KOPT-K1 (cell line): Measurements from ENCODE around the gene CROCC.
"Not testable (repeated sequence)": the region's sequence is repeated elsewhere in the genome, so short reads cannot be mapped to it uniquely, and the experiment has no call there.

ENCODE experiments used
- H3K27ac ChIP-seq: fragments of 200-600 bp; sonication (generic); 2 replicates; pipeline ENCODE4 v1.5.1; 2016; ENCODE audit warnings: antibody characterized with exemption, mild to moderate bottlenecking, low read depth, low read length; ENCODE audit not compliant: poor library complexity, severe bottlenecking
- H3K36me3 ChIP-seq: fragments of 200-600 bp; sonication (generic); 2 replicates; pipeline ENCODE4 v1.5.1; 2017; ENCODE audit warnings: antibody characterized with exemption, mild to moderate bottlenecking, low read length, moderate library complexity; ENCODE audit not compliant: insufficient read depth
- H3K9me3 ChIP-seq: fragments of 200-600 bp; sonication (generic); 2 replicates; pipeline ENCODE4 v1.5.1; 2017; ENCODE audit warnings: antibody characterized with exemption, low read length, mild to moderate bottlenecking; ENCODE audit not compliant: insufficient read depth, poor library complexity, severe bottlenecking

The CROCC gene

GRCh38 chr1:16961297-16962133 is 39.8 kb downstream of the CROCC start:
- Histone ChIP-seq H3K36me3 (peaks cover 6% of the 10 kb centered on the region; the same call in 1 of the 2 replicates), H3K9me3 (no peaks in the 10 kb centered on the region), H3K27ac (no peak overlapping the region)

GRCh38 chr1:16964169-16964568 is 42.4 kb downstream of the CROCC start:
- H3K27ac ChIP-seq, H3K36me3 ChIP-seq, H3K9me3 ChIP-seq: not testable (repeated sequence)

GRCh38 chr1:16965486-16966067 is 43.8 kb downstream of the CROCC start:
- no peak overlapping the region for H3K27ac ChIP-seq
- H3K9me3 ChIP-seq: no peaks in the 10 kb centered on the region
- peaks cover 6% of the 10 kb centered on the region; the same call in 1 of the 2 replicates for H3K36me3 ChIP-seq

- no peak overlapping the region for H3K27ac ChIP-seq
- H3K36me3 ChIP-seq: peaks cover 6% of the 10 kb centered on the region; the same call in 1 of the 2 replicates
- no peaks in the 10 kb centered on the region for H3K9me3 ChIP-seq
Measured at GRCh38 chr1:16966282-16966681, 44.6 kb downstream of the CROCC start.

GRCh38 chr1:16967095-16967575 is 45.4 kb downstream of the CROCC start:
- Histone ChIP-seq H3K36me3 (peaks cover 6% of the 10 kb centered on the region; the same call in 1 of the 2 replicates), H3K9me3 (no peaks in the 10 kb centered on the region), H3K27ac (no peak overlapping the region)

GRCh38 chr1:16967962-16968361 is 46.2 kb downstream of the CROCC start:
- H3K9me3 ChIP-seq: no peaks in the 10 kb centered on the region
- H3K27ac ChIP-seq: no peak overlapping the region
- peaks cover 6% of the 10 kb centered on the region; the same call in 1 of the 2 replicates for H3K36me3 ChIP-seq

- peaks cover 6% of the 10 kb centered on the region; the same call in 1 of the 2 replicates for H3K36me3 ChIP-seq
Measured at GRCh38 chr1:16968372-16968771, 46.6 kb downstream of the CROCC start.

GRCh38 chr1:16969057-16969611 is 47.4 kb downstream of the CROCC start:
- H3K9me3 ChIP-seq: no peaks in the 10 kb centered on the region
- peaks cover 6% of the 10 kb centered on the region; the same call in 1 of the 2 replicates for H3K36me3 ChIP-seq
- no peak overlapping the region for H3K27ac ChIP-seq

More at GRCh38 chr1:16968372-16968771, 46.6 kb downstream of the CROCC start:
- Histone ChIP-seq H3K9me3 (no peaks in the 10 kb centered on the region), H3K27ac (no peak overlapping the region)

GRCh38 chr1:16969651-16970050 is 47.9 kb downstream of the CROCC start:
- Histone ChIP-seq H3K27ac (no peak overlapping the region), H3K36me3 (peaks cover 6% of the 10 kb centered on the region; the same call in 1 of the 2 replicates), H3K9me3 (no peaks in the 10 kb centered on the region)

GRCh38 chr1:16970132-16970910 is 48.6 kb downstream of the CROCC start:
- H3K9me3 ChIP-seq: no peaks in the 10 kb centered on the region
- H3K36me3 ChIP-seq: peaks cover 6% of the 10 kb centered on the region; the same call in 1 of the 2 replicates
- no peak overlapping the region for H3K27ac ChIP-seq

GRCh38 chr1:16971341-16972188 is 49.8 kb downstream of the CROCC start:
- Histone ChIP-seq H3K27ac (no peak overlapping the region), H3K36me3 (no peaks in the 10 kb centered on the region)

GRCh38 chr1:16972189-16972895 is 50.6 kb downstream of the CROCC start:
- Histone ChIP-seq H3K9me3 (no peaks in the 10 kb centered on the region), H3K27ac (no peak overlapping the region), H3K36me3 (no peaks in the 10 kb centered on the region)

More at GRCh38 chr1:16971341-16972188, 49.8 kb downstream of the CROCC start:
- no peaks in the 10 kb centered on the region for H3K9me3 ChIP-seq

GRCh38 chr1:16973215-16973614 is 51.5 kb downstream of the CROCC start:
- Histone ChIP-seq H3K36me3 (no peaks in the 10 kb centered on the region), H3K27ac (no peak overlapping the region), H3K9me3 (no peaks in the 10 kb centered on the region)
